Thyroid gland (tissue), 4 donors: Measurements from ENCODE around the gene EME1. TPM values are rescaled to one million over a fixed set of nuclear protein-coding genes. Genes with fewer than 3 reads are reported as not detected.

Experiments
- DNase-seq, 2 donors: peaks; one replicate each; pipeline ENCODE4 v3.0.0-alpha.2; 2019
- H3K27ac ChIP-seq, 3 donors: fragments of 200-600 bp; sonication (generic); 1 replicate in 2 of 3; 2 replicates in 1 of 3; pipeline ENCODE4 v1.5.1; 2016 to 2019; ENCODE audit warnings: mild to moderate bottlenecking in 1 of 3, moderate library complexity in 1 of 3
- H3K27me3 ChIP-seq: fragments of 200-600 bp; sonication (generic); one replicate; pipeline ENCODE4 v1.5.1; 2019
- H3K36me3 ChIP-seq, 2 donors: fragments of 200-600 bp; sonication (generic); one replicate each; pipeline ENCODE4 v1.5.1; 2016 to 2019
- H3K4me1 ChIP-seq, 2 donors: fragments of 200-600 bp; sonication (generic); one replicate each; pipeline ENCODE4 v1.5.1; 2017 to 2019
- H3K4me3 ChIP-seq, 3 donors: fragments of 200-600 bp; sonication (generic); replicated peaks in 1 of 3; 1 replicate in 2 of 3; 2 replicates in 1 of 3; pipeline ENCODE4 v1.5.1; 2016; ENCODE audit warnings: mild to moderate bottlenecking in 1 of 3
- H3K9me3 ChIP-seq: fragments of 200-600 bp; sonication (generic); one replicate; pipeline ENCODE4 v1.5.1; 2017
- POLR2A ChIP-seq, 2 donors: fragments of 450-650 bp; IDR thresholded peaks; one replicate each; pipeline ENCODE4 v1.6.1; 2017; ENCODE audit warnings: antibody characterized with exemption in 2 of 2, mild to moderate bottlenecking in 2 of 2, moderate library complexity in 1 of 2
- WGBS, 2 donors: methylation state at CpG; one replicate each; pipeline ENCODE4 v1.1.5; 2017; 5-methylcytosine and 5-hydroxymethylcytosine counted together
- intact Hi-C: fragments of 100-400 bp; cut with DNase I; formaldehyde crosslinking; loops from one replicate; pipeline ENCODE4 v1.15.1; 2023
- total RNA-seq, 4 donors: library from RNA; depleted of rRNA; stranded (reverse); fragments of >200 nt; gene quantifications; one replicate each; pipeline ENCODE4 v1.2.3, GENCODE V29; 2016
- TF ChIP-seq, protein P1 (sequence below), 6 experiments: fragments of 200-600 bp in 3 of 6; fragments of 450-650 bp in 3 of 6; sonication (generic) in 3 of 6; IDR thresholded peaks; one replicate each; pipeline ENCODE4 v1.5.1; 2016 to 2019; ENCODE audit warnings: antibody characterized with exemption in 6 of 6, mild to moderate bottlenecking in 2 of 6, inconsistent platforms in 1 of 6, moderate library complexity in 1 of 6

EME1 gene
- total RNA-seq, 4 donors from 2014 or later = 0.27 to 0.93 TPM; not detected in 2

DNA sequence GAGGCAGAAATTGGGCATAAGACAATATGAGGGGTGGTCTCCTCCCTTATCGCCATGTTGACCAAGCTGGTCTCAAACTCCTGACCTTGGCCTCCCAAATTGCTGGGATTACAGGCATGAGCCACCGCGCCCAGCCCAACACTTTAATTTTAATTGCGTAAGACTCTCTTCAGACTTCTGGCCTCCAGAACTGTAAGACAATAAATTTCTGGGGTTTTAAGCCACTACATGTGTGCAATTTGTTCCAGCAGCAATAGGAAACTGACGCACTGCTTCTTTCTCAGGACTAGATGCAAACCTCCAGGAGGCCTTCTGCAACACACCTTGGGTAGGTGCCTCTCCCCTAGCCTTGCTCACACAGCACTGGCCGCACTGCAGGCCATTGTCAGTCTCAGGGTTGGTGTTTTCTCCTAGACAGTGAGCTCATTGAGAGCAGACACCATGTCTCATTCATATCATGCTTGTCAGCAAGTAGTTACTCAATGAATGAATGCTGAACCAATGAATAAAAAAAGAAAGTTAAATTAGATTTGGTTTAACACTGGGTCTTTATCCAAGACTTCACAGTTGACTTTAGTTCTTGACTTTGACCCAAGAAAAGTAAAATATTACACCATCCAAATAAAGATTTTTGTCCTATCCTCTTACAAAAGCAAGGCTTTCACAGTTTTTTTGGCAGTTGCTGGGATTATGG lies 47.5 kb downstream of the EME1 start:
- DNase-seq = no peak
- no peaks in the 10 kb centered on the region for H3K36me3 ChIP-seq
- TF ChIP-seq, protein P1, sequence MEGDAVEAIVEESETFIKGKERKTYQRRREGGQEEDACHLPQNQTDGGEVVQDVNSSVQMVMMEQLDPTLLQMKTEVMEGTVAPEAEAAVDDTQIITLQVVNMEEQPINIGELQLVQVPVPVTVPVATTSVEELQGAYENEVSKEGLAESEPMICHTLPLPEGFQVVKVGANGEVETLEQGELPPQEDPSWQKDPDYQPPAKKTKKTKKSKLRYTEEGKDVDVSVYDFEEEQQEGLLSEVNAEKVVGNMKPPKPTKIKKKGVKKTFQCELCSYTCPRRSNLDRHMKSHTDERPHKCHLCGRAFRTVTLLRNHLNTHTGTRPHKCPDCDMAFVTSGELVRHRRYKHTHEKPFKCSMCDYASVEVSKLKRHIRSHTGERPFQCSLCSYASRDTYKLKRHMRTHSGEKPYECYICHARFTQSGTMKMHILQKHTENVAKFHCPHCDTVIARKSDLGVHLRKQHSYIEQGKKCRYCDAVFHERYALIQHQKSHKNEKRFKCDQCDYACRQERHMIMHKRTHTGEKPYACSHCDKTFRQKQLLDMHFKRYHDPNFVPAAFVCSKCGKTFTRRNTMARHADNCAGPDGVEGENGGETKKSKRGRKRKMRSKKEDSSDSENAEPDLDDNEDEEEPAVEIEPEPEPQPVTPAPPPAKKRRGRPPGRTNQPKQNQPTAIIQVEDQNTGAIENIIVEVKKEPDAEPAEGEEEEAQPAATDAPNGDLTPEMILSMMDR (IDR thresholded peaks at IDR 0.05) = no peak
- no peak for TF ChIP-seq POLR2A (IDR thresholded peaks at IDR 0.05)
- H3K27me3 ChIP-seq = no peaks in the 10 kb centered on the region
- H3K4me3 ChIP-seq = no peak overlapping the region
- intact Hi-C loops = no loop called here
- H3K9me3 ChIP-seq = no peaks in the 10 kb centered on the region
- H3K27ac ChIP-seq = peak overlapping the region in 2 of 3 donors; percentile 64 to 73
- peaks cover 20 to 38% of the 10 kb centered on the region in 2 donors for H3K4me1 ChIP-seq
- WGBS, 2 donors = 96 to 98% methylated on average over 6 of the region's 6 CpGs

DNA sequence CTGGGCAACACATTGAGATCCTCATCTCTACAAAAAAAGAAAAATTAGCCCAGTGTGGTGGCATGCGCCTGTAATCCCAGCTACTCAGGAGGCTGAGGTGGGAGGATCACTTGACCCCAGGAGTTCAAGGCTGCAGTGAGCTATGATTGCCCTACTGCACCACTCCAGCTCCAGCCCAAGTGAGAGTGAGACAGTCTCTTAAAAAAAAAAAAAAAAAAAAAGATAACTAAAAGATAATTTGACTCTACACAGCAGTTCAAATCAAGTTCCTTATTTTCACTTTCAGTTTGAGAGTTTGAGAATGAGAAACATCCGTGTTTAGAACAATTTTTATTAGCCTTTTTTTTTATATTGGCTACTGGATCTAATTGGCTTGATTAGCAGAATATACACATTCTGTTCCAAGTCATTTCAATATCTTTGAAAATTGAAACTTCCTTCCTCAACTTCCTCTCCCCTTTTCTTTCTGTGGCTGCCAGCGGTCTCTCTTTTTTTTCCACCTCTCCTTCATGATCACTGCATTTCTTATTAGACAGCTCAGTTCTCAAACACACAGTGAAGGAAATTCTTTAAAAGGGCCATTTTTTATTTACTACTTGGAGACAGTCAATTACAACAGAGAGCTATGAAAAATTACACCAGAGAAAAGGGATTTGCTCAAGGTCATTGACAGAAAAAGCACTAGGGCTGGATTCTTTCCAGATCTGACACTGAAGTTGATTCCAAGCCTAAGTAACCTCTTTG lies 48.5 kb downstream of the EME1 start:
- H3K9me3 ChIP-seq = no peaks in the 10 kb centered on the region
- H3K4me1 ChIP-seq = peaks cover 22 to 40% of the 10 kb centered on the region in 2 donors
- WGBS, 2 donors = 52 to 63% methylated on average over 3 of the region's 3 CpGs
- H3K4me3 ChIP-seq = no peak overlapping the region
- intact Hi-C loops = no loop called here
- peak overlapping the region; percentile 64 to 83 (median 73) for H3K27ac ChIP-seq
- H3K36me3 ChIP-seq = no peaks in the 10 kb centered on the region
- DNase-seq = no peak
- TF ChIP-seq POLR2A (IDR thresholded peaks at IDR 0.05) = no peak
- TF ChIP-seq, protein P1 (IDR thresholded peaks at IDR 0.05) = no peak
- H3K27me3 ChIP-seq = no peaks in the 10 kb centered on the region

DNA sequence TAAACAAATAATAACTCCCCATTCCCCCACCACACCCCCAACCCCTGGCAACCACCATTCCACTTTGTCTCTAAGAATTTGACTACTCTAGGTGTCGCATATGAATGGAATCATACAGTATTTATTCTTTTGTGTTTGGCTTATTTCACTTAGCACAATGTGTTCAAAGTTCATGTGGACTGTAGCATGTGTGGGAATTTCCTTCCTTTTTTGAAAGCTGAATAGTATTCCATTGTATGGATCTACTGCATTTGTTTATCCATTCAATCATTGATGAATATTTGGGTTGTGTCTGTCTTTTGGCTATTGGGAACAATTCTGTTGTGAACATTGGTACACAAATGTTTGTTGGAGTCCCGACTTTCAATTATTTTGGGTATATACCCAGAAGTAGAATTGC lies 49.7 kb downstream of the EME1 start:
- peaks cover 31 to 53% of the 10 kb centered on the region in 2 donors for H3K4me1 ChIP-seq
- 97% methylated on average over 2 of the region's 2 CpGs for WGBS, 2 donors

DNA sequence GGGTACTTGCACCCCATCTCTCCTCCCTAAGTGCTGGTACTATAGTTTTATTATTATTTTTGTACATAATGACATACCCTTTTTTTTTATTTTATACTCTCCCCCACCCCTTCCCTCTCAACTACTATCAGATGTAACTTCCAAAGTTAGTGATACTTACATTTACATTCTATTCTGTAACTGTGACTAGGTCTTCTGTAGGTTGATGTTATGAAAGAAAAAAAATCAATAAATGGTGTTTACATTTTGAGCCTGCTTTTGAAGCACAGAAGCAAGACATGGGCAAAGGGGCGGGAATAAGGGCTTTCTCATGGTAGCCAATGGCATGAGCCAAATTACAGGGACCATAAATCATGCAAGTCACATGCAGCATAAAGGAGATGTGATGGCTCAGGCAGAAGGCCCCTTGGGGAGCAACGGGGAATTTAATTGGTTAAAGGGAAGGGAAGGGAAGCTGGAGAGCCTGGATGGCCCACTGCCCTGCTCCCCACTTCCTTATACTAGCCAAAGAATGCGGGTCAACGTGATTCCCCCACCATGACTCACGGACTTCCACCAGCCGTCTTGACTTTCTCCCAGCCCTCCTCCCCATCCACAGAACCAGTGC lies 50.6 kb downstream of the EME1 start:
- H3K27me3 ChIP-seq = no peaks in the 10 kb centered on the region
- H3K36me3 ChIP-seq = no peaks in the 10 kb centered on the region
- peak; percentile 60 to 69 for DNase-seq
- H3K4me3 ChIP-seq = no peak overlapping the region
- H3K9me3 ChIP-seq = no peaks in the 10 kb centered on the region
- TF ChIP-seq POLR2A (IDR thresholded peaks at IDR 0.05) = no peak
- TF ChIP-seq, protein P1 (IDR thresholded peaks at IDR 0.05) = no peak
- intact Hi-C loops = no loop called here
- 25 to 29% methylated on average over 6 of the region's 6 CpGs for WGBS, 2 donors
- peaks cover 36 to 61% of the 10 kb centered on the region in 2 donors for H3K4me1 ChIP-seq
- peak overlapping the region; percentile 87 to 92 (median 88) for H3K27ac ChIP-seq

More for the DNA sequence above, 49.7 kb downstream of the EME1 start:
- Histone ChIP-seq H3K27ac (no peak overlapping the region), H3K36me3 (no peaks in the 10 kb centered on the region), H3K9me3 (no peaks in the 10 kb centered on the region), H3K27me3 (no peaks in the 10 kb centered on the region), H3K4me3 (no peak overlapping the region)
- intact Hi-C loops = no loop called here
- DNase-seq = no peak
- TF ChIP-seq, protein P1 (IDR thresholded peaks at IDR 0.05) = no peak
- no peak for TF ChIP-seq POLR2A (IDR thresholded peaks at IDR 0.05)
